Non-pigmented ciliary epithelial cell (primary cell): Measurements from ENCODE around the gene RHBDD1.
A peak's percentile ranks its signal among the peaks of the same experiment; 100 is the strongest.

Experiments used
- DNase-seq: peaks from one replicate; pipeline ENCODE4 v3.0.0-alpha.2; 2010; ENCODE audit warnings: low read depth

Gene RHBDD1

DNA sequence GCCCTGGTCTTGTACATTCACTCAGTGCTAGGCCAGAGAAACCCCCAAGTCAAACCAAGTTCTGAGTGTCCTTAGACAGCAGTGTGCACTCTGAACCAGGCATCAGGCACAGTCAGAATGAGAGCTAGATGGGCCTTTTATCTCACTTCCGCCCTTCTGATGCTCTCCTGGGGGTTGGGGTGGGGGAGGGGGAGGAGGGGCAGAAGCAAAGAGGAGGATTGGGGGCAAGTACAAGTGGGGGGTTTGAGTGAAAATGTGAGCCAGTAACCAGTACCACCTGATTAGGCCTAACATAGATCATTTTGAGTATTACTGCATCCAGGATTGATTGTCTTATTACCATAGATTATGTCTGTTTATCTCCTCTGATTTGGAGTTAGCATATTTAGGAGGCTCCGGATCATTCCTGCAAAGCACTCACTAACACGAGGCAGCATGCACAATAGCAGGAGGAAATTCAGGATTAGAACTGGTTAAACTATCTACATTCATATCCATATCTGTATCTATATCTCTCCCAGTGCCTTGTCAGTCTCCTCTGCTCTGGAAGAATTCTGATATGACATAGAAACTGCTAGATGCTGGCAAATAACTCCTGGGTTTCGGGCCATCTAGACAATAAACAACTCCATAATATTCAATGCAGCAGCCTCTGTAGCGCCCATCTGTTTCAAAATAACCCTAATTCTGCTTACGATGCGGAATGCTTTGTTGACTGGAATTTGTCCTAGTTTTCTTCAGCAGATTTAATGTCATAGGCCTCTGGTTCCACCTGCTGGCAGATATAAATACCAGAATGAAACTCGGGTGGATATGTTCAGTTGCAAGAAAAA, 149.1 kb downstream of the RHBDD1 start:
- DNase-seq, result peak; percentile 36

DNA sequence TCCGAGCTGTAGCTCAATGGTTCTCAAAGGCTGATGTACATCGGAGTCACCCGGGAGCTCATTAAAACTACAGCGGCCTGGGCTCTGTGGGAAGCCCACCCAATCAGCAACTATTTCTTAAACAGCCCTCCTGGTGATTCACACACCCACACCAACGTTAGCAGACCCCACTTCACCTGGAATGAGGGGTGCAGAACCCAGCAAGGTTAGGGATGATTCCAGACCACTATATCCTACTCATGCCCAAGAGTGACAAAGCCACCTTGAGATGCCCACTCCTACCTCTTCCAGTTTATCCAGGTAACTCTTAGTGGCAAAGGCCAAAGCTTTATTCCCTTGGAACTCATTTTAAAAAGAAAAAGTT, 149.7 kb downstream of the RHBDD1 start:
- no peak for DNase-seq

DNA sequence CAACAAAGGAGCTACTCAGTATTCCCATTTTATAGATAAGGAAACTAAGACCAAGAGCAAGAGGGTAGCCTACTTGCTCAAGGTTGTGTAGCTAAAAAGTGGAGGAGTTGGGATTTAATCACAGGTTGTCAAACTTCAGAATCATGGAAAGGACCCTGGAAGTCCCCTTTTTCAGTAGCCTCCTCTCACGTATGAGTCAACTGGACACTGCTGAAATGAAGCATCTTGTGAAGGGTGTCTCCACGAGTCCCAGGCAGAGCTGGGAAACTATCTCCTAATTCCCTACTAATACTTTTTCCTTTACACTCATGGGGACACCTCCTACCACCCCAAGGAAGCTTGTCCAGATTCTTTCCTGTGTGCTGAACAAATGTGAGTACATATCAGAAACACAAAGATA, 155.8 kb downstream of the RHBDD1 start:
- DNase-seq, result no peak

DNA sequence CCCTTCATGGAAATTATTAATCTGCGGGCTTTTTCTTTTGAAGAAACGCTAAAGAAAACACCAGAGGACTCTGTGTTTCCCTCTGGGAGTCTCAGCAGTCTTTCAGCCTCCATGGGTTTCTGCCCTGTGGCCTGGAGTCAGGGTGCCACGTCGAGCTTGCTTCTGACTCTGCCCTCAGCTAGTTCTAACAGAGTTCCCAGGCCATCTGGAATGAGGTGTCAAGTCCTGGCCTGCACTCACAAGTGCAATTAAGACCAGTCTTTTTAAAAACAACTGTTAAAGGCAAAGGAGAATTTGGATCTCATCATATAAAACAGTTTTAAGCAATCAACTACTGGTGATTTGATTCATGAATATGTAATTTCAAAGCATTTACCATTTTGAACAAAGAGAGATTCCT, 157.3 kb downstream of the RHBDD1 start:
- DNase-seq, result no peak

DNA sequence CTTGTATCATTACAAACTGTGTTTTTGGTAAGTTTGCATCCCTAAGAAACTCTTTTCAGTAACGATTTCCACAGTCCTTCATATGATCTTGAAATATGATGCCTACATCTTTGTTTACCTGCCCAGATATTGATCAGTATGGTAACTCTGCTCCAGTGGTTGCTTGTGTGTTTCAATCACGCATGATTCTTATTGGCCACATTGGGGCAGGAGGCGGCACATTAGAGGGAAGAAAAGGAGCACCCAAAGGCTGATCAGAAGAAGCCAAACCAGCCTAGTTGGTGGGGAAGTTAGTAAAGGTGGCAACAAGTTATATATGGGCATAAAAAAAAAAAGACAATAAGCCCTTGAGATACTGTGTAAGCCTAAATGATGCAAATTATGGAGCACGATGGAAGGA, 158.9 kb downstream of the RHBDD1 start:
- DNase-seq, result no peak

DNA sequence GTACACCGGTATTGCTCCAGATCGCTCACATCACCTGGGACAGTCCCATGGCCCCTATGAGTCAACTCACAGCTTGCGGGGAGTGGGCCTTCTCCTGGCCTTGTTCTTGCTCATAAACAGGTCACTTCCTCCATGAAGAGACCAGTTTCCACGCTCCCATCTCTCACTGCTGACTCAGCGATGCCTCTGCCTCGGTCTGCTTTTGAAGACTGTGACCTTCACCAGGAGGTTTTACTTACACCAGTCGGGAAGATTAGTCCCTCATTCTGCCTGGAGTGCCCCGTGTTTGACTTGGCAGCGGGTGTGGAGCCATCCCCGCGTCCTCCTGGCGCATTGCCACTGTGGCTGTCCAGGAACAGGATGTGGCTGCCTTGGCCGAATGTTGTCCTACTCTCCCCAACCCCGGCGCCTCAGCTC, 159.8 kb downstream of the RHBDD1 start:
- DNase-seq, result peak; percentile 78

DNA sequence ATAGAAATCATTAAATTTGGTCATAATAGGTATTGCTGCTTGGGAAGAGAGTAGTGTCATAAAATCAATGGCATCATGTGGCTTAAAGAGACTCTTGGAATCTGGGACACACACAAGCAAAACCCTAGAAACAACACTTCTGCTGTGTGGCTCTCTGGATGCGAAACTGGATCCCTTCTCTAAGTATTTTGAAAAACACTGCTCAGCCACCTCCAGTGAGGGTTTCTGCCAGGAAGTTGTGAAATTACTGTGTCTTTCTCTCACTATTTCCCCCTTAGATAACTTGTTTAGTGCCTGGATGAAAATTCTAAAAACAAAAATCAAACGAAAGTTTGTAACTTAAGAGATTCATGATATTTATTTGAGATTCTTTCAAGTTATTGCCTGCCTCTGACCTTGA, 163.8 kb downstream of the RHBDD1 start:
- no peak for DNase-seq

DNA sequence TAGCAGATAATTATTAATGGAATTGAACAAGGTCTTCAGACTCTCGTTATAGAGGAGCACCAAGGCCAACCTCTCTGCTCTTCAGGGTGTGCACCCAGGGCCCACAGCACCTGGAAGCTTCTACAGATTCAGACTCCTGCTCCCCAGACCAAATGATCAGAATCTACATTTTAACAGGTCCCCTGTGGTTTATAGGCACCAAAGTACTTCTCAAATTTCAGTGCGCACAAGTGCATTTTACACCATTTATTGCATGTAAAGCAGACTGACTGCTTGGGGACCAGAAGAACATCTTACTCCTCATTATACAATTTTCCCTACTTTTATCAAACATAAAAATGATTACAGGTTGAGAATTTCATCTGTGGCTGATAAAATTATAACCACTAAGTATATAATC, 164.3 kb downstream of the RHBDD1 start:
- no peak for DNase-seq

DNA sequence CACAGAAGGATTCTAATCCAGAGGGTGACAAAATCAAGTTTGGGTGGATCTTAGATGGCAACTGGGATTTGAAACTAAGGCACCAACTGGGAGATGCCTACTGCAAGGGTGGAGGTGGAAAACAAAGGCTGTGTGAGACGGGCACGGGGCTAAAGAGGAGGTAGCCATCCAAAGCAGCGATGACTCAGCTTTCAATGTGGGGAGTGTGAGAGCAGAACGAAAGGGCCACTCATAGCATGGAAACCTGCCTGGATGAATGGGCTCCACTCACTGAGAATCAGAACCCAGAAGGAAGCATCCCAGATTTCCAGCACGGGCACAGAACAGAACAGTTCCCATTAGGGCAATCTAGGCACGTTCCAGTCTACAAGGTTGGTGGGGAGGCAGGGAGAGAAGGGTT, 168.6 kb downstream of the RHBDD1 start:
- DNase-seq, result no peak

DNA sequence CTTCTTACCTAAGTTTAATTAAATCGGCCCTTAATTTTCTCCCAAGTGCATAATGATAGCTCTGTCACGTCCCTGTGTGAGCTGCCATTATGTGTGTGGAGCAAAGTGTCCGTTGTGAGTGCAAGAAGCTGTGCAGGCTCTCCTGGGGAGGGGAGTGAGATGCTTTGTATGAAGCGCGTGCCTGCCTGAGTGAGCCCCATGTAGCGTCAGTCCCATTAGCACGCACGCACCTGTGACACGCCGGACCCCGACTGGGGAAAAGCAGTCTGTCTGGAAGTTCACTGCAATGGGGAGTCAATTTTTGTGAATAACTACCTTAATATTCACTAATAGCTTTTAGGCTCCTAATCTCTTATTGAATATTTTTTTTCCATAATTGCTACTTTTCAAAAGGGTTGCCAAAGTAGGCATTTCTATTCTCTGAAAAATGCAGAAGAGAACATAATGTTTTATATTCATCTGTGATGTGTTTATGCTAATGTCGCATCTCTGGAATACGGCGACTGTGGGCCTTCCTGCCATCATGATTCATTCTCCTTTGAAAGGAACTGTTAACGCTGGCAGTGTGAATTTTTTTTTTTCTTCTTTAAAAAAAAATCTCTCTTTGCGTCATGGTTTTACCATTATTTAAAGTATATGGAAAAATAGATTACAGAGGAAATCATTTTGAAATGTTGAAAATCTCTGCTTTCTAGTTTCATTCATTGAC, 170.5 kb downstream of the RHBDD1 start:
- DNase-seq, result no peak

DNA sequence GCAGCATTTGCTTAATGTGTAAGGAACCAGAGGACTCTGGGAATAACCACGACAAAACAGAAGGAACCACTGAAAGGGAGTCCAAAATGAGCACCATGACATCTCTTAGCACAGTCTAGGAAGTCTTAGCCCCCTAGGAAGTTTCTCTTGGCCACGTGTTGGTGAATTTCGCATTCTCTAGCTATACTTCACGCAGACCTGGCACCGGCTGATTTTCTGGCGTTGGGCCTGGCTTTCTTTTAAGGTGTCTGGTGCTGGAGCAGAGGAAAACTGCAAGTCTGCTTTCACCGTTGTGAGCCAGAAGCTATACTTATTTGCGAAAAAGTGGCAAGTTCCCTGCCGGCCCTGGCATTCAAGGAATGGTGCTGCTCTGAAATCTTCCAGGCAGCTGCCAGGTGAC, 171.3 kb downstream of the RHBDD1 start:
- DNase-seq, result no peak

DNA sequence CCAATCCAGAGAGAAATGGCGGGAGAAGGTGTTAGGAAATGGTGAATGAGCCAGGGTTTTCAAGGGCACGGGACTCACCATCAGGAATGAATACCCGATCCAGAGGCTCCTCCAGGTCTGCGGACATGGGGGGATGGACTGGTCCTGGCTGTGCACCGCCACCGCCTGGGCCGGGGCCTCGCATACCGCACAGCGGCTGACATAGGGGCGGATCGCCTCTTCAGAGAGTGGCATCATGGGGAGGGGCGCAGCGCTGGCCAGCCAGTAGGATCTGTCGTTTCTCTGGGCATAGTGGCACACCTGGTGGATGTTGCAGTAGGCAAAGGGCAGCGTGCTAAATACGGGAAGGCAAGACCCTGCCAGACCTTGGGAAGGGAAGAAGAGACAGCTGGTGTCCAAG, 172.1 kb downstream of the RHBDD1 start:
- DNase-seq, result no peak

DNA sequence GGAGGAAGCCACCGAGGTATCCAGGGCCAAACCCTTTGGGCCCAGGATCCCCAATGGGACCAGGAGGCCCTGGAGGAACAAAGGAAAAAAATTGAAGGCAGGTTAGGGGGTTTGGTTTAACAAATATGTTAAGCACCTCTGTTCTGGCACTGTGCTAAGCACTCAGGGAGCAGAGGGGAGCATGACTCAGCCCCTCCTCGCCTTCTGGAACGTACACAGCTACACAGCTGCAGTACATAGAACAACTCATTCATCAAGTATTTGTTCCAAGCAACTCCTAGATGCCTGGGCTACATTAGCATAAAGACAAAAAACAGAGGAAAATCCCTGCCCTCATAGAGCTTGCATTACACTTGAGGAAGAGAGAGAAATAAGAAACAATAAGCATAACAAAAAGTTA, 174.6 kb downstream of the RHBDD1 start:
- no peak for DNase-seq

DNA sequence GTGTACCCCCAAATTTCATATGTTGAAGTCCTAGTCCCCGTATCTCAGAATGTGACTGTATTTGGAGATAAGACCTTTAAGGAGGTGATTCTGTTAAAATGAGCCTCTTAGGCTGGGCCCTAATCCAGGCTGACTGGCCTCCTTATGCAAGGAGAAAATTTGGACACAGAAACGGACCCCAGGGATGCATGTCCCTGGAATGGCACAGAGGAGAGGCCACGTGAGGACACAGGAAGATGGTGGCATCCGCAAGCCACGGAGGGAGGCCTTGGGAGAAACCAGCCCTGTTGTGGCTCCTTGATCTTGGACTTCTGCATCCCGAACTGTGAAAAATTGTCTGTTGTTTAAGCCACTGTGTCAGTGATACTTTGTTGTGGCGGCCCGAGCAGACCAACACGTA, 177.5 kb downstream of the RHBDD1 start:
- no peak for DNase-seq

DNA sequence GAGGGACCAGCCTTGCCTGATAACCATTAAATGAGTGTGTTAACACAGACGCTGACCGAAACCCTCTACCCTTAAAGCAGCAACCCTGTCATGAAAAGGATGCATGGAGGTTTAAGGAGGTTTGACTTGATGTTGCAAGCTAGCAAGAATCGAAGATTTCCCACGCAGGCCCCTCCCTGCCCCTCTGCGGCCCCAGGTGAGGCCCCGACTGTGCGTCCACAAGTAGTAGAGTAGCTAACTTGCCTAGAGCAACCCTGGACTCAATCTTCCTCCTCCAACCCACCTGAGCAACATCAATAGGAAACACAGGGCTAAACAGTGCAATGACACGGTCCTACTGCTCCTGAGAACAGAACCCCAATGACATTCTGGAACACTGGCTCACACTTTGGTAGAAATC, 178.0 kb downstream of the RHBDD1 start:
- DNase-seq, result no peak

DNA sequence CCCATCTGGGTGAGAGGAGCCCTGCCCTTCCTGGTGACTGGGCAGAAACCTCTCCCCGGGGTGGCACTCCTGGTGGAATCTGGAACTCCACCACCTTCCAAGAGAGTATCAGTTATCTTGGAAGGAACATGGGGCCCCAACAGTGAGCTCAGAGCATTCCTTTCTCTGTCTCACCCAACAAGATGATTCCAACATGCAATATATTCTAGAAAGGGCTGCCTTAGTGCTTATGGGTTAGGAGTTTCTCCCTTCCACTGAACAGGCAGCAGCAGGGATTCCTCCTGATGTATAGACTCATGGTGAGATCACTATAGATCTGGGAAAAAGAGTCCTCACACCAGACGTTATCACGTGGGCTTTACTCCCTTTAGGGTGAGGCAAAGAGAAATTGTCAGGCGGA, 181.0 kb downstream of the RHBDD1 start:
- DNase-seq, result no peak

DNA sequence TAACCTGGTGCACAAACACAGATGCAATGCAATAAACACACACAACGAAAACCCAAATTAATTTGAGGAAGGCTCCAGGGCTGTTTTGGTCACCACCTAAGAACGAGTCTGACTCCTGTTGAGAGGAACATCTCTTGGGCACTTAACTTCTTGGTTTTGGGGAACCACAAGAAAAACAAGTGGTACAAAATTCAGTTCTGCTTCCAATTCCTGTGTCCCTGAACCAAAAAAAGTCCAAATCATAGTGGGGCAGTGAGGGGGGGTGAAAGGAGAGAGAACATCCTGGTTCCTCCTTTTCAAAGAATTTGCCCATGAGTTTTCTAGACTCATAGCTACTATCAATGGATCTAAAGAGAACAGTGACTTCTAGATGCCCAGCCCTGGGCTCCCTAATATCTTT, 184.6 kb downstream of the RHBDD1 start:
- DNase-seq, result no peak

DNA sequence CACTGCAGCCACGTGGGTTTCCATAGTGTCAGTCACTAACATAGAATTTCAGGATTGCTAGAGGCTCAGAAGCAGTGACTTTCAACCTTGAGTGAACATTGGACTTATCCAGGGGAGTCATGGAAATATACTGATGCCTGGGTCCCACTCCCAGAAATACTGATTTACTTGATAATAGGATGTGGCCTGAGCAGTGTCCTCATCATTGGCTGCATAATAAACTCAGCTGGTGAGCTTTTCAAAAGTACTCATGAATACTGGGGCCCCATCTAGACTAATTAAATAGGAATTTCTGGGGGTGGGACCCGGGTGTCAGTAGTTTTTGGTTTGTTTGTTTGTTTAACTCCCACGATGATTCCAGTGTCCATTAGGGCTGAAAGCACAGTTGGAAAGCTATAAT, 186.8 kb downstream of the RHBDD1 start:
- DNase-seq, result no peak

DNA sequence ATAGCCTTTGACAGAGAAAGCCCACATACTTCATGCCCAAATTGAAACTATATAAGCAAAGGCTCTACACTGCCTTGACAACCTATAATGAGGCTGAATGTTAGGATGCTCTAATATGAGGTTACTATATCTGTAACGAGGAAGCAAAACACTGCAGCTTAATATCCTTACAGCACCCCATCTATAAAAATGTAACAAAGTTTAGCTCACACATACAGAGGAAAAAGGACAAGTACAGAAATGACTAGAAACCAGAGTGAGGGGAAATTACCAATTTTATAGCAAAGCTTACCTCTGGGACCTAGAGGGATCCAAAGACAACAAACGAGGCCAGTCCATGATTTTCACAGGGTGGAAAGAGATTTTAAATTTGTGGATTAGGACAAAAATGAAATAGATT, 189.7 kb downstream of the RHBDD1 start:
- DNase-seq, result no peak

DNA sequence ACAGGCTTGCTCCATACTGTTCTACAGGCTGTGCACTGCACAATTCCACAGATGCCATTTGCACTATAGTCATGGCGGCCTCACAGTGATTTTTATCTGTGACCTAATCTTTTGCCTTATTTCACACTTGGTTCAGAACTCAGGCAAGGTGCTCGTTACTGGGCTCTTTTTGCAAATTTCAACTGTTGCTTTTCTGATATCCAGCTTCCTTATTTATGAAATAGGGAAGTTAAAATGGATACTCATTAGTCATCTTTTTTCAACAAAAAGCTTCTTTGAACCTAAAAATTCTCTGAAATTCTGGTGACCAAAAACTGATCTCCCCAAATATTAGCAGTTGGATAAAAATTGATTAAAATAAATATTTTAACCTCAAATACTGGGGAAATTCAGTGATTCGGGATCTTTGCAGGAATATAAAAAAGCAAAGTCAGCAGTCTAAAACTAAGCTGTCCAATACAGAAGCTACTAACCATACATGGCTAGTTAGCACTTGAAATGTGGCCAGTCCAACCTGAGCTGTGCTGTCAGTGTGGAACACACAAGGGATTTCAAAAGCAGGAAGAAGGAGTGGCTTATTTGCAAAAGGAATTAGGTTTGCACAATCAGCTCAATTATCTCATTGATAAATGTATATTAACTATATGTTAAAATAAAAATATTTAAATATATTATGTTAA, 193.7 kb downstream of the RHBDD1 start:
- DNase-seq, result no peak

DNA sequence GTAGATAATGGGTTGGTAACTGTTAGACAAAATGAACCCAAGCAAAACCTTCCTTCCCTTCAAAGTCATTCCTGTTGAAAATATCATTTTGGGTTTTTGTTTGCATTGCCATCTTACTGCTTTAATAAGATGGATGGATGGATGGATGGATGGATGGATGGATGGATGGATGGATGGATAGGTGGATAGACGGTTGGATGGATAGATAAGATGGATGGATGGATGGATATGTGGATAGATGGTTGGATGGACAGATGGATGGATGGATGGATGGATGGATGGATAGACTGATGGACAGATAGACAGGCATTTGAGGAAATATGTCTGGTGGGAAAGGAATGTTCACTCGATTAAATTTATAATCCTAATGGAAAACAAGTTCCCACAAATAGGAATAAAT, 194.9 kb downstream of the RHBDD1 start:
- no peak for DNase-seq

DNA sequence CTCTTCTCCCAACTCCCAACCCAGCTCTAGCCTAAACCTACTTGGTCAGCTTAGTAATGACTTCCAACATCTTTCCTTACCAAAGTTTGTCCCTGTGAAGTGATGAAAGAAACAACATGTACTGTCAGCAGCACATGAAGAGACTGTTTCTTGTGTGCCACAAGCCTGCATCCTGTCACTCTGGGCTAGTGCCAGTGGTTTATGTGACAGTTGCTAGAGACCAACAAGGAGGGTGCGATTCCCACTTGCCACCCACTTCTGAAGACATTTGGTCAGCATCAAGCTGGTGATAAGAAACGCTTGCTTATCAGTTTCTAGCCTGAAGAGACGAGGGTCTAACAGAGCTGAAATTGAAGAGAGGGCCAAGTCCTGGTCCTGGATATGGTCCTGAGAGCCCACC, 195.5 kb downstream of the RHBDD1 start:
- no peak for DNase-seq

DNA sequence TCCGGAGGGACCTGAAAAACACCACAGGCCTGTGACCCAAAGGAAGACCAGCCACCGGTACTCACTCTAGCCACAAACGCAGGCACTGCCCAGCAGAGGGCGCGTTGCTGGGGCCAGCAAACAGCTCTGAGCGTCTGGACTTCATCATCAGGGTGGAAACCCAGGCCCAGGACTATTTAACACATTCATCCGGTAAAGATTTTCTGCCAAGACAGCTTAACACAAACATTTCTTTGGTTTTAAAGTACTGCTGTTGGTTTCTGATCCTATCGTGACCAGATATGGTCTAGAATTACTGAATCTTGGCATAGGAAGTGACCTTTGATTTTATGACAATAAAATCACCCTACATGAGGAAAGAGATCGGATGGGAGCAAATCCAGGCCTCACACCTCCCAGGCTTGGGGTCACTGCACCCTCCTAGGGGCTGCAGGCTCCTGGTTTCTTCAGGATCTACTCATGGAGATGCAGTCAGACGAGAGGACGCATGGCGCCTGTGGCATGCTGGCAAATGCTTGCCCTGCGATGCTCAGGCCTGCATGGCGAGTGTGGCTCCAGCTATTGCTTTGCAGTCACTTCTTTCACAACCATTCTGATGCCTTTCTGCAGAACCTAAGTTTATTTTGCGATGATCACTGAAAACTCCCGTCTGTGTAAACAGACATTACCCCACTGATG, 197.8 kb downstream of the RHBDD1 start:
- no peak for DNase-seq
